IMR-90 (cell line): Measurements from ENCODE around the gene LRP11. TPM values are rescaled to one million over a fixed set of nuclear protein-coding genes. Genes with fewer than 3 reads are reported as not detected.

Experiments
- ATAC-seq: fragments of 200-7000 bp; cut with Tn5 transposase; 2 replicates; pipeline ENCODE4 v1.9.1; 2020; ENCODE audit warnings: low read depth, mild to moderate bottlenecking, moderate library complexity
- BruUV-seq: library from RNA; stranded (reverse); fragments of 400-500 nt; replicated peaks from 2 replicates; lab custom pipeline; 2021; lab: Mats Ljungman, UMichigan
- CTCF ChIA-PET: fragments of 300-600 bp; formaldehyde crosslinking; extraction: SDS; loops from one replicate; lab custom pipeline; 2021; ENCODE audit warnings: antibody characterized with exemption; lab: Yijun Ruan, JAX
- POLR2A ChIA-PET: fragments of 300-600 bp; sonication (Branson Sonifier 250); formaldehyde crosslinking; loops from one replicate; lab custom pipeline; 2022; ENCODE audit warnings: antibody characterized with exemption; ENCODE audit not compliant: unreplicated experiment; lab: Charles Lee
- DNase-seq: peaks from one replicate; pipeline ENCODE4 v3.0.0; 2013
- H2AFZ ChIP-seq: replicated peaks from 2 replicates; pipeline ENCODE3; 2013; ENCODE audit warnings: low read length, mild to moderate bottlenecking; ENCODE audit not compliant: poor library complexity
- H2AK5ac ChIP-seq: 2 replicates; pipeline ENCODE4 v1.6.1; 2013; ENCODE audit warnings: low read depth, low read length, inconsistent platforms
- H2AK9ac ChIP-seq: replicated peaks from 2 replicates; pipeline ENCODE3; 2013; ENCODE audit warnings: mild to moderate bottlenecking, low read depth, low read length, moderate library complexity; ENCODE audit not compliant: poor library complexity
- H2BK120ac ChIP-seq: 2 replicates; pipeline ENCODE4 v1.6.1; 2013; ENCODE audit warnings: low read depth, low read length, inconsistent platforms
- H2BK15ac ChIP-seq: 3 replicates; pipeline ENCODE4 v1.6.1; 2013; ENCODE audit warnings: low read depth, low read length, inconsistent platforms
- H2BK20ac ChIP-seq: 2 replicates; pipeline ENCODE4 v1.6.1; 2013; ENCODE audit warnings: low read depth, mild to moderate bottlenecking, inconsistent platforms, low read length, moderate library complexity
- H2BK5ac ChIP-seq: 2 replicates; pipeline ENCODE4 v1.6.1; 2013; ENCODE audit warnings: mild to moderate bottlenecking, low read depth, low read length, inconsistent platforms; ENCODE audit not compliant: poor library complexity, severe bottlenecking
- H3K14ac ChIP-seq: replicated peaks from 2 replicates; pipeline ENCODE4 v1.6.1; 2013; ENCODE audit warnings: low read depth, low read length, inconsistent platforms
- H3K18ac ChIP-seq: 2 replicates; pipeline ENCODE4 v1.6.1; 2013; ENCODE audit warnings: low read depth, low read length, control low read depth
- H3K23ac ChIP-seq: 2 replicates; pipeline ENCODE4 v1.6.1; 2013; ENCODE audit warnings: low read depth, low read length, inconsistent platforms
- H3K27ac ChIP-seq: 2 replicates; pipeline ENCODE4 v1.5.1; 2013; ENCODE audit warnings: mild to moderate bottlenecking, control low read depth, low read length; ENCODE audit not compliant: insufficient read depth
- H3K27me3 ChIP-seq: 2 replicates; pipeline ENCODE4 v1.6.1; 2013; ENCODE audit warnings: low read length; ENCODE audit not compliant: control insufficient read depth, insufficient read depth
- H3K36me3 ChIP-seq: 2 replicates; pipeline ENCODE4 v1.6.1; 2013; ENCODE audit warnings: low read length, mixed read lengths; ENCODE audit not compliant: control insufficient read depth, insufficient read depth
- H3K4ac ChIP-seq: 2 replicates; pipeline ENCODE4 v1.6.1; 2013; ENCODE audit warnings: low read depth, low read length, inconsistent platforms
- H3K4me1 ChIP-seq: 2 replicates; pipeline ENCODE4 v1.6.1; 2013; ENCODE audit warnings: low read length, mixed read lengths; ENCODE audit not compliant: control insufficient read depth, insufficient read depth
- H3K4me2 ChIP-seq: 2 replicates; pipeline ENCODE4 v1.6.1; 2013; ENCODE audit warnings: low read depth, mild to moderate bottlenecking, control low read depth, low read length, moderate library complexity
- H3K4me3 ChIP-seq: 2 replicates; pipeline ENCODE4 v1.5.1; 2013; ENCODE audit warnings: low read depth, mild to moderate bottlenecking, control low read depth, low read length, moderate library complexity; ENCODE audit not compliant: insufficient read depth
- H3K56ac ChIP-seq: 2 replicates; pipeline ENCODE4 v1.6.1; 2013; ENCODE audit warnings: low read length, inconsistent platforms; ENCODE audit not compliant: insufficient read depth; ENCODE audit errors: extremely low read depth
- H3K79me1 ChIP-seq, 2 experiments: 2 replicates each; pipeline ENCODE4 v1.6.1; 2013; ENCODE audit warnings: low read length in 2 of 2, inconsistent platforms in 1 of 2, low read depth in 1 of 2
- H3K9ac ChIP-seq: 2 replicates; pipeline ENCODE4 v1.6.1; 2013; ENCODE audit warnings: low read depth, low read length, control low read depth
- H3K9me1 ChIP-seq: 2 replicates; pipeline ENCODE4 v1.6.1; 2013; ENCODE audit warnings: low read length, inconsistent platforms; ENCODE audit not compliant: insufficient read depth
- H3K9me3 ChIP-seq: 2 replicates; pipeline ENCODE4 v1.6.1; 2013; ENCODE audit warnings: low read length; ENCODE audit not compliant: control insufficient read depth, insufficient read depth
- H4K20me1 ChIP-seq: 2 replicates; pipeline ENCODE4 v1.6.1; 2013; ENCODE audit warnings: low read length, inconsistent platforms; ENCODE audit not compliant: insufficient read depth
- H4K5ac ChIP-seq: 2 replicates; pipeline ENCODE4 v1.6.1; 2013; ENCODE audit warnings: mild to moderate bottlenecking, low read depth, low read length, control low read depth
- H4K8ac ChIP-seq, 2 experiments: 2 replicates each; pipeline ENCODE4 v1.6.1; 2013; ENCODE audit warnings: low read depth in 2 of 2, low read length in 2 of 2, control low read depth in 1 of 2, inconsistent platforms in 1 of 2
- H4K91ac ChIP-seq: 2 replicates; pipeline ENCODE4 v1.6.1; 2013; ENCODE audit warnings: low read depth, low read length, inconsistent platforms; ENCODE audit not compliant: insufficient read depth
- BHLHE40 ChIP-seq: fragments of 150-350 bp; IDR thresholded peaks from 2 replicates; pipeline ENCODE4 v1.6.1; 2016; ENCODE audit warnings: mild to moderate bottlenecking, low read depth, low read length
- CEBPB ChIP-seq: IDR thresholded peaks from 2 replicates; pipeline ENCODE4 v1.6.1; 2012; ENCODE audit warnings: low read depth, low read length, improper control_type of control experiment
- FOS ChIP-seq: fragments of 150-350 bp; IDR thresholded peaks from 2 replicates; pipeline ENCODE4 v1.6.1; 2016; ENCODE audit warnings: low read depth, low read length
- MAZ ChIP-seq: IDR thresholded peaks from 2 replicates; pipeline ENCODE4 v1.6.1; 2012; ENCODE audit warnings: low read depth, mild to moderate bottlenecking, low read length, improper control_type of control experiment, moderate library complexity, borderline replicate concordance
- MXI1 ChIP-seq: IDR thresholded peaks from 2 replicates; pipeline ENCODE4 v1.6.1; 2012; ENCODE audit warnings: low read depth, mild to moderate bottlenecking, low read length, moderate library complexity, borderline replicate concordance
- RAD21 ChIP-seq: IDR thresholded peaks from 2 replicates; pipeline ENCODE4 v1.6.1; 2012; ENCODE audit warnings: low read length, improper control_type of control experiment
- RCOR1 ChIP-seq: IDR thresholded peaks from 2 replicates; pipeline ENCODE4 v1.6.1; 2012; ENCODE audit warnings: mild to moderate bottlenecking, low read length, improper control_type of control experiment; ENCODE audit not compliant: insufficient replicate concordance
- RFX5 ChIP-seq: IDR thresholded peaks from 2 replicates; pipeline ENCODE4 v1.8.0; 2012; ENCODE audit warnings: low read depth, mild to moderate bottlenecking, low read length, moderate library complexity
- WGBS, 2 experiments: methylation state at CpG; one replicate each; pipeline versions ENCODE4 v1.1.5 to v1.1.7; 2013; ENCODE audit warnings: missing lambda C conversion rate in 2 of 2; ENCODE audit not compliant: insufficient read length in 1 of 2; ENCODE audit errors: extremely low coverage in 2 of 2; 5-methylcytosine and 5-hydroxymethylcytosine counted together
- dilution Hi-C: fragments of 300-500 bp; cut with HindIII; formaldehyde crosslinking; loops from one replicate; pipeline ENCODE4 v1.14.3; 2018; ENCODE audit warnings: low sequenced_read_pairs; ENCODE audit not compliant: unreplicated experiment
- in situ Hi-C: fragments of 300-500 bp; cut with MboI; formaldehyde crosslinking; loops from 3 replicates; pipeline ENCODE4 v1.14.3; 2019; ENCODE audit warnings: low sequenced_read_pairs, inconsistent platforms, mixed read lengths
- intact Hi-C: fragments of 100-400 bp; cut with micrococcal nuclease; formaldehyde crosslinking; loops from 2 replicates; pipeline ENCODE4 v1.10.0; 2022
- polyA plus RNA-seq, 3 experiments: library from polyadenylated mRNA; depleted of rRNA; stranded (reverse); fragments of >200 nt; gene quantifications; 2 replicates each; pipeline ENCODE4 v1.2.3, GENCODE V29; 2012; ENCODE audit warnings: low replicate concordance in 1 of 3
- total RNA-seq: library from RNA; depleted of rRNA; stranded (reverse); fragments of >200 nt; gene quantifications from 2 replicates; pipeline ENCODE4 v1.2.3, GENCODE V29; 2012
- TF ChIP-seq, protein P1 (sequence below): fragments of 150-350 bp; IDR thresholded peaks from 2 replicates; pipeline ENCODE4 v1.6.1; 2017; ENCODE audit warnings: mild to moderate bottlenecking, antibody characterized with exemption, low read length, low read depth
- TF ChIP-seq, protein P2 (sequence below): fragments of 150-350 bp; IDR thresholded peaks from 2 replicates; pipeline ENCODE4 v1.6.1; 2016; ENCODE audit warnings: low read depth, mild to moderate bottlenecking, low read length, moderate library complexity, borderline replicate concordance
- TF ChIP-seq, protein P3 (sequence below): conservative IDR thresholded peaks from 2 replicates; pipeline ENCODE4 v1.5.1; 2012; ENCODE audit warnings: mild to moderate bottlenecking, low read depth, low read length, improper control_type of control experiment

Gene LRP11
- total and polyA plus RNA-seq, 2 of the 4 experiments (the other 2 are of a cell fraction), result 48.8 to 63.8 TPM

DNA sequence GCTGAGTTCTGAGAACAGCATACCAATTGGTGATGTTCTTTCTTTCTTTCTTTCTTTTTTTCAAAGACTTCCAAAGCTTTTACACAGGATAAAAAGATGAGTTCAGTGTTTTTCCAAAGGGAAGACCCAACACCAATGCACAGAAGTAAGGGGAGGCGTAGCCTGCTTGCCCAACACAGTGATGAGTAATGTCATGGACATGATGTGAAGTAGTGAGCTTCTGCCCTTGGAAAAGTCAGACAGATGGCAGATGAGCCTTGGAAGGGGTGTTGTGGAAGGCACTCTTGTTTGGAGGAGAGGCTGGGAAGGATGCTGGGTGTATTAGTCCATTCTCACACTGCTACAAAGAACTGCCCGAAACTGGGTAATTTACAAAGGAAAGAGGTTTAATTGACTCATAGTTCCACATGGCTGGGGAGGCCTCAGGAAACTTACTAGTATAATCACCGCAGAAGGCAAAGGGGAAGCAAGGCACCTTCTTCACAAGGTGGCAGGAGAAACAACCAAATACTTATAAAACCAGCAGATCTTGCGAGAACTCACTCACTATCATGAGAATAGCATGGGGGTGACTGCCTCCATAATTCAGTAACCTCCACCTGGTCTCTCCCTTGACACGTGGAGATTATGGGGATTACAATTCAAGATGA lies 12.6 kb downstream of the LRP11 start:
- Histone ChIP-seq H2AK5ac (peak overlapping the region; percentile 76; the same call in 1 of the 2 replicates), H3K9me3 (no peaks in the 10 kb centered on the region), H4K91ac (peak overlapping the region; percentile 9; the same call in 1 of the 2 replicates), H3K36me3 (peaks cover 4% of the 10 kb centered on the region), H4K8ac (peak overlapping the region in 1 of 2 experiments; percentile 45; a peak in 2 of 4 replicates), H3K9me1 (peaks cover 30% of the 10 kb centered on the region), H2BK20ac (peak overlapping the region; percentile 61), H4K20me1 (peaks cover 9% of the 10 kb centered on the region), H2BK15ac (peak overlapping the region; percentile 90; the same call in 1 of the 3 replicates), H3K4ac (peak overlapping the region; percentile 44), H3K27ac (peak overlapping the region; percentile 10; the same call in 1 of the 2 replicates), H3K23ac (no peak overlapping the region), H3K27me3 (no peaks in the 10 kb centered on the region), H2AFZ (no peak overlapping the region), H2AK9ac (no peak overlapping the region), H3K79me1 (peaks cover 14 to 62% of the 10 kb centered on the region in 2 experiments), H3K4me1 (peaks cover 23% of the 10 kb centered on the region), H3K14ac (peak overlapping the region; percentile 2; the same call in 1 of the 2 replicates), H3K9ac (no peak overlapping the region), H3K56ac (no peak overlapping the region), H3K4me3 (no peak overlapping the region), H3K18ac (no peak overlapping the region; the same call in 1 of the 2 replicates), H3K4me2 (no peak overlapping the region), H2BK120ac (peak overlapping the region; percentile 48; the same call in 1 of the 2 replicates), H4K5ac (no peak overlapping the region; the same call in 1 of the 2 replicates), H2BK5ac (peak overlapping the region; percentile 40)
- BruUV-seq, result no TSS peak
- in situ Hi-C loops, result no loop called here
- TF ChIP-seq MXI1 (no peak), FOS (peak; percentile 41; the same call in 1 of the 2 replicates), CEBPB (peak; percentile 94), MAZ (no peak), RCOR1 (no peak), RFX5 (no peak), BHLHE40 (no peak), RAD21 (no peak)
- TF ChIP-seq, protein P1, sequence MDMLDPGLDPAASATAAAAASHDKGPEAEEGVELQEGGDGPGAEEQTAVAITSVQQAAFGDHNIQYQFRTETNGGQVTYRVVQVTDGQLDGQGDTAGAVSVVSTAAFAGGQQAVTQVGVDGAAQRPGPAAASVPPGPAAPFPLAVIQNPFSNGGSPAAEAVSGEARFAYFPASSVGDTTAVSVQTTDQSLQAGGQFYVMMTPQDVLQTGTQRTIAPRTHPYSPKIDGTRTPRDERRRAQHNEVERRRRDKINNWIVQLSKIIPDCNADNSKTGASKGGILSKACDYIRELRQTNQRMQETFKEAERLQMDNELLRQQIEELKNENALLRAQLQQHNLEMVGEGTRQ, result no peak
- TF ChIP-seq, protein P2, sequence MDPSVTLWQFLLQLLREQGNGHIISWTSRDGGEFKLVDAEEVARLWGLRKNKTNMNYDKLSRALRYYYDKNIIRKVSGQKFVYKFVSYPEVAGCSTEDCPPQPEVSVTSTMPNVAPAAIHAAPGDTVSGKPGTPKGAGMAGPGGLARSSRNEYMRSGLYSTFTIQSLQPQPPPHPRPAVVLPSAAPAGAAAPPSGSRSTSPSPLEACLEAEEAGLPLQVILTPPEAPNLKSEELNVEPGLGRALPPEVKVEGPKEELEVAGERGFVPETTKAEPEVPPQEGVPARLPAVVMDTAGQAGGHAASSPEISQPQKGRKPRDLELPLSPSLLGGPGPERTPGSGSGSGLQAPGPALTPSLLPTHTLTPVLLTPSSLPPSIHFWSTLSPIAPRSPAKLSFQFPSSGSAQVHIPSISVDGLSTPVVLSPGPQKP, result no peak
- TF ChIP-seq, protein P3, sequence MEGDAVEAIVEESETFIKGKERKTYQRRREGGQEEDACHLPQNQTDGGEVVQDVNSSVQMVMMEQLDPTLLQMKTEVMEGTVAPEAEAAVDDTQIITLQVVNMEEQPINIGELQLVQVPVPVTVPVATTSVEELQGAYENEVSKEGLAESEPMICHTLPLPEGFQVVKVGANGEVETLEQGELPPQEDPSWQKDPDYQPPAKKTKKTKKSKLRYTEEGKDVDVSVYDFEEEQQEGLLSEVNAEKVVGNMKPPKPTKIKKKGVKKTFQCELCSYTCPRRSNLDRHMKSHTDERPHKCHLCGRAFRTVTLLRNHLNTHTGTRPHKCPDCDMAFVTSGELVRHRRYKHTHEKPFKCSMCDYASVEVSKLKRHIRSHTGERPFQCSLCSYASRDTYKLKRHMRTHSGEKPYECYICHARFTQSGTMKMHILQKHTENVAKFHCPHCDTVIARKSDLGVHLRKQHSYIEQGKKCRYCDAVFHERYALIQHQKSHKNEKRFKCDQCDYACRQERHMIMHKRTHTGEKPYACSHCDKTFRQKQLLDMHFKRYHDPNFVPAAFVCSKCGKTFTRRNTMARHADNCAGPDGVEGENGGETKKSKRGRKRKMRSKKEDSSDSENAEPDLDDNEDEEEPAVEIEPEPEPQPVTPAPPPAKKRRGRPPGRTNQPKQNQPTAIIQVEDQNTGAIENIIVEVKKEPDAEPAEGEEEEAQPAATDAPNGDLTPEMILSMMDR, result no peak
- ATAC-seq (peak; percentile 19), DNase-seq (peak; percentile 78)
- no CpG with 5 or more reads among the region's 5 CpGs for WGBS, 2 experiments
- intact Hi-C loops, result no loop called here
- ChIA-PET CTCF (no interaction called here), POLR2A (no interaction called here)
- dilution Hi-C loops, result no loop called here
